Smooth muscle cell of the umbilical artery (primary cell): Measurements from ENCODE around the gene USP36. TPM values are rescaled to one million over a fixed set of nuclear protein-coding genes. Genes with fewer than 3 reads are reported as not detected.

Experiments
- total RNA-seq: library from RNA; depleted of rRNA; stranded (reverse); fragments of >200 nt; gene quantifications from 2 replicates; pipeline ENCODE4 v1.2.3, GENCODE V29; 2014

USP36 gene
- 13.4 and 34.5 TPM in 2 replicates for total RNA-seq

DNA sequence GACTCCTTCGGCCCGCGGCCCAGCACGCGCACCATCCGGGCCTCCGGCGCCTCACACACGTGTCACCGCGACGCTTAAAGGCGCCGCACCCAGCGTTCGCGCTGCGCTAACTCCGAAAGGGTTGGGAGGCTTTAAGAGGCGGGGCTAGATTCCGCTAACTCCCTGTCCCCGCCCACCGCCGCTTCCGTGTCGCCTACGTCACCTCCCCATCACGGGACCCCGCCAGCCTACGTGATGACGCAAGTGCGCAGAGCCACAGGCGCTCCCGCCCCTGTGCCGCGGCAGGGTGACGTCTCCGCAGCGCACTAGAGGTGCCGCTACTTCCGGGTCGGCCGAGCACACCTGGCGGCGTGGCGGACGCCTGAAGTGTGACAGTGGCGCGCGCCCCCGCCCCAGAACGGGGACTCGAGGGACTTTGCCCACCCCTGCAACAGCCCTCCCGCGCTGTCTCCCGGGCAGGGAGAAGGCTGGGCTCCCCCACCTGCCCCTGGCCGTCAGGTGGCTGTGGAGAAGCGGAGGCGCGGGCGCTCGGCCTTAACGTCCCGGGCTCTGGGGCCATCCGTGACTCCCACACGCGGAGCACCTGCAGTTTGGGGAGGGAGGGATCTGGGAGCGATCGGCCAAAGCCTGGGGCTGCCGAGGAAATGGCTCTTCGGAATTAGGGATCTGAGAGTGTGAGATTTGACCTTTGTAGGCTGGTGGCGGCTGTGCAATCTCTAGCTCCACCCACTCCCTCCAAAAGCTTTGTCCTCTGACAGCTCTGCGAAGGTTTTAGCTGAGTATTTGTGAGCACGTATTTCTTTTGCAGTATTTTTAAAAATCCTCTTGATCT lies at the start of gene USP36:
USP36 (minus strand) TSS at position 35 of the 832 bp plus-strand sequence. CDS start 4,451 bp downstream, outside the sequence.

DNA sequence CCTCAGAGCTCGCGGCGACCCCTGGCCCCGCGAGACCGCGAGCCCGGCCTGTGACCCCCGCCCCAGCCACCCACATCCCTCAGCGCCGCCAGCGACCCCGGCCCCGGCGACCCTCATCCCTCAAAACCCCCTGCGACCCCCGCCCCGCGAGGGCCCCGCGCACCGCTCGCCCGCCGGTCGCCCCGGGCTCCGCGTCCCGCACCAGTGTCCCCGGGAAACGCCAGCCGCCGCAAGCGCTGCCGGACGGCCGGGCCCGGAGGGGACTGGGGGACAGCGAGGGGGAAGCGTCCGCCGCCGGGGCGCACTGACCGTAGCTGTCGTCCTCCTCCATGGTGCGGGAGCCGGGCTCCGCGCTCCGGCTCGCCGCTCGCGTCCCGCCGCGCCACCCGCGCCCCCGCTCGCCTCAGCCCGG lies 58.7 kb downstream of the USP36 start, which contains the start of gene CYTH1:
CYTH1 (minus strand) TSS at position 381 of the 412 bp plus-strand sequence; CDS start at position 331, 50 bp downstream.

Other genes with a start within 250 kb of the USP36 start
- gene CYTH1, start 58.5 kb downstream of the USP36 start, total RNA-seq = 14.5 and 56.4 TPM in 2 replicates
- gene CEP295NL, start 62.4 kb upstream of the USP36 start, total RNA-seq = 0.89 and 4.3 TPM in 2 replicates
- gene TIMP2, start 84.6 kb upstream of the USP36 start, total RNA-seq = 133 and 199 TPM in 2 replicates
- 716 and 820 TPM in 2 replicates for gene LGALS3BP, start 139.1 kb upstream of the USP36 start, total RNA-seq
- 61.8 and 143 TPM in 2 replicates for gene CANT1, start 168.9 kb upstream of the USP36 start, total RNA-seq
- gene C1QTNF1, start 183.4 kb upstream of the USP36 start, total RNA-seq = 271 and 283 TPM in 2 replicates
- gene ENGASE, start 234.0 kb upstream of the USP36 start, total RNA-seq = 14.0 and 17.9 TPM in 2 replicates